Fibroblast of lung (primary cell): ENCODE measurements around the gene CXCR4.

ENCODE experiments used
- EZH2 ChIP-seq: IDR thresholded peaks from 2 replicates; pipeline ENCODE4 v1.5.1; 2012; ENCODE audit warnings: low read length, control low read depth, mild to moderate bottlenecking; ENCODE audit errors: missing control alignments
- TF ChIP-seq, protein P1 (sequence below), 2 donors: IDR thresholded peaks in 1 of 2; conservative IDR thresholded peaks in 1 of 2; 1 replicate in 1 of 2; 2 replicates in 1 of 2; pipeline ENCODE4 v1.5.1; 2011 to 2012; ENCODE audit warnings: low read length in 2 of 2, control low read depth in 1 of 2, inconsistent platforms in 1 of 2, low read depth in 1 of 2, mild to moderate bottlenecking in 1 of 2

DNA sequence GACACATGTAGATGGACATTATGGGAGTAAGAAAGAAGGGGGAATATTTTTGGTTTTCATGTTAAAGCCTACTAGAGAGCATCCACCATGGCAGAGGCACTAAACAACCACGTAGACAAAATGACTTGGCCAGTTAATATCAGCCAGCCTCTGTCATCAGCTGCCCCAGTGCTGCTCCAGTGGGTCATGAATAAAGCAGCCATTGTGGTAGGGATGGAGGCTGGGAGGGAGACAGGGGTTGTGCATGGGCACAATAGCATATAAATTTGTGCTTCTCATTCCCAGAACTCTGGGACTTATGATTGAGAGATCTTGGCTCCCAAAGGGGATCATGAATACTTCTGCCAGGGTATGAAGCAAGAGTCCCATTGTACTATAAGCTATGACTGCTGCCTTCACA is 31.1 kb upstream of the CXCR4 start:
- TF ChIP-seq EZH2 = no peak
- TF ChIP-seq, protein P1, sequence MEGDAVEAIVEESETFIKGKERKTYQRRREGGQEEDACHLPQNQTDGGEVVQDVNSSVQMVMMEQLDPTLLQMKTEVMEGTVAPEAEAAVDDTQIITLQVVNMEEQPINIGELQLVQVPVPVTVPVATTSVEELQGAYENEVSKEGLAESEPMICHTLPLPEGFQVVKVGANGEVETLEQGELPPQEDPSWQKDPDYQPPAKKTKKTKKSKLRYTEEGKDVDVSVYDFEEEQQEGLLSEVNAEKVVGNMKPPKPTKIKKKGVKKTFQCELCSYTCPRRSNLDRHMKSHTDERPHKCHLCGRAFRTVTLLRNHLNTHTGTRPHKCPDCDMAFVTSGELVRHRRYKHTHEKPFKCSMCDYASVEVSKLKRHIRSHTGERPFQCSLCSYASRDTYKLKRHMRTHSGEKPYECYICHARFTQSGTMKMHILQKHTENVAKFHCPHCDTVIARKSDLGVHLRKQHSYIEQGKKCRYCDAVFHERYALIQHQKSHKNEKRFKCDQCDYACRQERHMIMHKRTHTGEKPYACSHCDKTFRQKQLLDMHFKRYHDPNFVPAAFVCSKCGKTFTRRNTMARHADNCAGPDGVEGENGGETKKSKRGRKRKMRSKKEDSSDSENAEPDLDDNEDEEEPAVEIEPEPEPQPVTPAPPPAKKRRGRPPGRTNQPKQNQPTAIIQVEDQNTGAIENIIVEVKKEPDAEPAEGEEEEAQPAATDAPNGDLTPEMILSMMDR (conservative IDR thresholded peaks at IDR 0.05 in 1 of 2, IDR thresholded peaks at IDR 0.05 in 1 of 2; ENCODE audit: low read depth in 1 of 2, low read length in 2 of 2) = no peak
